HEK293 (cell line): ENCODE results near the gene EIF5A2.

Experiments used
- SETDB1 ChIP-seq: IDR thresholded peaks from one replicate; pipeline ENCODE4 v1.6.1; 2017; ENCODE audit warnings: mild to moderate bottlenecking, low read length, moderate library complexity, mixed read lengths; ENCODE audit not compliant: insufficient read length
- ZFHX2 ChIP-seq: fragments of 450-650 bp; formaldehyde crosslinking; conservative IDR thresholded peaks from 2 replicates; pipeline ENCODE4 v1.5.1; 2016; ENCODE audit warnings: missing biosample characterization, missing genetic modification characterization
- ZSCAN5A ChIP-seq: fragments of 450-650 bp; formaldehyde crosslinking; IDR thresholded peaks from 2 replicates; pipeline ENCODE4 v1.5.1; 2016; ENCODE audit warnings: missing biosample characterization, missing genetic modification characterization

GRCh38 chr3:170839518-170840100 lies 68.8 kb downstream of the EIF5A2 start:
- TF ChIP-seq ZFHX2 (tag by site-specific recombination) (no peak), ZSCAN5A (tag by site-specific recombination) (no peak), SETDB1 (no peak)
